Esophagus muscularis mucosa (tissue), 3 donors: Measurements from ENCODE around the gene CHD1L.

Experiments
- EP300 ChIP-seq: sonication (generic); formaldehyde crosslinking; IDR thresholded peaks from one replicate; pipeline ENCODE4 v1.6.1; 2017; ENCODE audit warnings: antibody characterized with exemption
- TF ChIP-seq, protein P1 (sequence below), 3 experiments: fragments of 200-600 bp in 2 of 3; fragments of 450-650 bp in 1 of 3; sonication (generic) in 2 of 3; IDR thresholded peaks; one replicate each; pipeline ENCODE4 v1.5.1; 2017 to 2019; ENCODE audit warnings: antibody characterized with exemption in 3 of 3, mild to moderate bottlenecking in 2 of 3, moderate library complexity in 1 of 3

DNA sequence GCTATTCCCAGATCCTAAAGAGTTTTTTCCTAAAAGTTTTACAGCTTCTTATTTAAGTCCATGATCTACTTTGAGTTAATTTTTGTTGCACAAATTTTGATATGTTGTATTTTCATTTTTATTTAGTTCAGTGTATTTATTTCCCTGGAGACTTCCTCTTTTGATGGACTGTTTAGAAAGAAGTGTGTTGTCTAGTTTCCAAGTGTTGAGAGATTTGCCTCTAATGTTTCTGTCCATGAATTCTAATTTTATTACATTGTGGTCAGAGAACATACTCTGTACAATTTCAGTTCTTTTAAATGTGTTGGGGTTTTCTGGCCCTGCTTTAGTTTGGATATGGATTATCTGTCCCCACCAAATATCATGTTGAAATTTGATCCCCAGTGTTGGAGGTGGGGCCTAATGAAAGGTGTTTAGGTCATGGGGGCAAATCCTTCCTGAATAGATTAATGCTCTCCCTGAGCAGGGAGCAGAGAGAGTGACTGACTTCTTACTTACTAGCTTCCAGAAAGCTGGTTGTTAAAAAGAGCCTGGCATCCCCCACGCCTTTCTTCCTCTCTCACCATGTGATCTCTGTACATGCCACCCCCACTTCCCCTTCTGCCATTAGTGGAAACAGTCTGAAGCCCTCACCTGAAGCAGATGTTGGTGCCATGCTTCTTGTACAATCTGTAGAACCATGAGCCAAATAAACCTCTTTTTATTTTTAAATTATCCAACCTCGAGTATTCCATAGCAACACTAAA is 4.6 kb downstream of the CHD1L start:
- TF ChIP-seq, protein P1, sequence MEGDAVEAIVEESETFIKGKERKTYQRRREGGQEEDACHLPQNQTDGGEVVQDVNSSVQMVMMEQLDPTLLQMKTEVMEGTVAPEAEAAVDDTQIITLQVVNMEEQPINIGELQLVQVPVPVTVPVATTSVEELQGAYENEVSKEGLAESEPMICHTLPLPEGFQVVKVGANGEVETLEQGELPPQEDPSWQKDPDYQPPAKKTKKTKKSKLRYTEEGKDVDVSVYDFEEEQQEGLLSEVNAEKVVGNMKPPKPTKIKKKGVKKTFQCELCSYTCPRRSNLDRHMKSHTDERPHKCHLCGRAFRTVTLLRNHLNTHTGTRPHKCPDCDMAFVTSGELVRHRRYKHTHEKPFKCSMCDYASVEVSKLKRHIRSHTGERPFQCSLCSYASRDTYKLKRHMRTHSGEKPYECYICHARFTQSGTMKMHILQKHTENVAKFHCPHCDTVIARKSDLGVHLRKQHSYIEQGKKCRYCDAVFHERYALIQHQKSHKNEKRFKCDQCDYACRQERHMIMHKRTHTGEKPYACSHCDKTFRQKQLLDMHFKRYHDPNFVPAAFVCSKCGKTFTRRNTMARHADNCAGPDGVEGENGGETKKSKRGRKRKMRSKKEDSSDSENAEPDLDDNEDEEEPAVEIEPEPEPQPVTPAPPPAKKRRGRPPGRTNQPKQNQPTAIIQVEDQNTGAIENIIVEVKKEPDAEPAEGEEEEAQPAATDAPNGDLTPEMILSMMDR (IDR thresholded peaks at IDR 0.05) = no peak
- no peak for TF ChIP-seq EP300
